Tibial artery (tissue), 4 donors: ENCODE results near the gene CNGB1.

Experiments
- DNase-seq, 2 donors: peaks; one replicate each; pipeline ENCODE4 v3.0.0-alpha.2; 2019
- H3K27ac ChIP-seq, 2 donors: fragments of 200-600 bp; sonication (generic) in 1 of 2; 1 replicate in 1 of 2; 2 replicates in 1 of 2; pipeline ENCODE4 v1.5.1; 2018 to 2019; ENCODE audit warnings: mild to moderate bottlenecking in 1 of 2
- H3K27me3 ChIP-seq, 2 donors: fragments of 200-600 bp; sonication (generic) in 1 of 2; one replicate each; pipeline versions ENCODE4 v1.5.1 to v1.6.0; 2016 to 2019
- H3K36me3 ChIP-seq, 3 donors: fragments of 200-600 bp; sonication (generic) in 2 of 3; one replicate each; pipeline ENCODE4 v1.5.1; 2016 to 2019; ENCODE audit warnings: mild to moderate bottlenecking in 2 of 3
- H3K4me1 ChIP-seq, 4 donors: fragments of 200-600 bp; sonication (generic) in 2 of 4; 1 replicate in 3 of 4; 2 replicates in 1 of 4; pipeline ENCODE4 v1.5.1; 2016 to 2019
- H3K4me3 ChIP-seq, 2 donors: fragments of 200-600 bp; sonication (generic) in 1 of 2; 1 replicate in 1 of 2; 2 replicates in 1 of 2; pipeline ENCODE4 v1.5.1; 2018 to 2019; ENCODE audit warnings: mild to moderate bottlenecking in 2 of 2
- H3K9me3 ChIP-seq, 3 donors: fragments of 200-600 bp; sonication (generic) in 1 of 3; one replicate each; pipeline ENCODE4 v1.5.1; 2016 to 2019
- intact Hi-C: fragments of 100-400 bp; cut with DNase I; formaldehyde crosslinking; loops from one replicate; pipeline ENCODE4 v1.15.0; 2023; ENCODE audit warnings: low total_unique reads
- TF ChIP-seq, protein P1 (sequence below), 2 experiments: fragments of 200-600 bp in 1 of 2; fragments of 450-650 bp in 1 of 2; IDR thresholded peaks; one replicate each; pipeline ENCODE4 v1.5.1; 2017 to 2019; ENCODE audit warnings: antibody characterized with exemption in 2 of 2, mild to moderate bottlenecking in 1 of 2, moderate library complexity in 1 of 2

Gene CNGB1

DNA sequence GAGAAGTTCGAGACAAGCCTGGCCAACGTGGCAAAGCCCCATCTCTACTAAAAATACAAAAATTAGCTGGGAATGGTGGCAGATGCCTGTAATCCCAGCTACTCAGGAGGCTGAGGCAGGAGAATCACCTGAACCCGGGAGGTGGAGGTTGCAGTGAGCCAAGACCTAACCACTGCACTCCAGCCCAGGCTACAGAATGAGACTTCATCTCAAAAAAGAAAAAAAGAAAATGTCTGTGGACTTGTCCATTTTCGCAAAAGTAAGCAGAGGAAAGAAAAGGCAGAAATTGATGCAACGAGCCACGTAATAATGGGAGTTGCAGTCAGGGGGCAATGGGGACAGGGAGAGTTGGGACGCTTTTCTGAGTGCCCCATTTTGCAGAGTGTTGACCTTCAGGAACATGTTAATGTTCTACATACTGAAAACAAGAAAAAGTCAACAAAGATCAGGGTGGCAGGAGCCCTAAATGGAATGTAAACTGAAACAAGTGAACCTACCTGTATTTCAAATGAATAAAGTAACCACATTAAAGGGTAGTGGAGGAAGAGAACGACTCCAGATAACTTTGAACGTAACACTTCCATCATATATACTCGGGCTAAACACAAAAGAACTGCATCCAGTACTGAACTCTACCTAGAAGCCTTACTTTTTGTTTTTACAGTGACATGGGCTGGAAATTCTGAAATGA is 76.4 kb downstream of the CNGB1 start:
- no peaks in the 10 kb centered on the region for H3K36me3 ChIP-seq
- no peaks in the 10 kb centered on the region for H3K4me1 ChIP-seq
- intact Hi-C loops: no loop called here
- no peaks in the 10 kb centered on the region for H3K9me3 ChIP-seq
- DNase-seq: no peak
- H3K27me3 ChIP-seq: peaks cover 0 to 23% of the 10 kb centered on the region in 2 donors
- TF ChIP-seq, protein P1, sequence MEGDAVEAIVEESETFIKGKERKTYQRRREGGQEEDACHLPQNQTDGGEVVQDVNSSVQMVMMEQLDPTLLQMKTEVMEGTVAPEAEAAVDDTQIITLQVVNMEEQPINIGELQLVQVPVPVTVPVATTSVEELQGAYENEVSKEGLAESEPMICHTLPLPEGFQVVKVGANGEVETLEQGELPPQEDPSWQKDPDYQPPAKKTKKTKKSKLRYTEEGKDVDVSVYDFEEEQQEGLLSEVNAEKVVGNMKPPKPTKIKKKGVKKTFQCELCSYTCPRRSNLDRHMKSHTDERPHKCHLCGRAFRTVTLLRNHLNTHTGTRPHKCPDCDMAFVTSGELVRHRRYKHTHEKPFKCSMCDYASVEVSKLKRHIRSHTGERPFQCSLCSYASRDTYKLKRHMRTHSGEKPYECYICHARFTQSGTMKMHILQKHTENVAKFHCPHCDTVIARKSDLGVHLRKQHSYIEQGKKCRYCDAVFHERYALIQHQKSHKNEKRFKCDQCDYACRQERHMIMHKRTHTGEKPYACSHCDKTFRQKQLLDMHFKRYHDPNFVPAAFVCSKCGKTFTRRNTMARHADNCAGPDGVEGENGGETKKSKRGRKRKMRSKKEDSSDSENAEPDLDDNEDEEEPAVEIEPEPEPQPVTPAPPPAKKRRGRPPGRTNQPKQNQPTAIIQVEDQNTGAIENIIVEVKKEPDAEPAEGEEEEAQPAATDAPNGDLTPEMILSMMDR (IDR thresholded peaks at IDR 0.05): no peak
- no peak overlapping the region for H3K4me3 ChIP-seq
- no peak overlapping the region for H3K27ac ChIP-seq

- intact Hi-C loops: no loop called here
- Histone ChIP-seq H3K27ac (no peak overlapping the region), H3K4me3 (no peak overlapping the region), H3K9me3 (no peaks in the 10 kb centered on the region), H3K4me1 (no peaks in the 10 kb centered on the region), H3K36me3 (no peaks in the 10 kb centered on the region), H3K27me3 (peaks cover 0 to 28% of the 10 kb centered on the region in 2 donors)
- TF ChIP-seq, protein P1 (IDR thresholded peaks at IDR 0.05): no peak
- DNase-seq: no peak
Observed at GRCh38 chr16:57893559-57894389, 77.2 kb downstream of the CNGB1 start.

- Histone ChIP-seq H3K36me3 (no peaks in the 10 kb centered on the region), H3K9me3 (no peaks in the 10 kb centered on the region), H3K27me3 (peaks cover 0 to 28% of the 10 kb centered on the region in 2 donors), H3K27ac (no peak overlapping the region), H3K4me1 (no peaks in the 10 kb centered on the region), H3K4me3 (no peak overlapping the region)
- TF ChIP-seq, protein P1 (IDR thresholded peaks at IDR 0.05): no peak
- intact Hi-C loops: no loop called here
- DNase-seq: no peak
Observed at GRCh38 chr16:57893217-57893558, 77.7 kb downstream of the CNGB1 start.

GRCh38 chr16:57892447-57893096 is 78.4 kb downstream of the CNGB1 start:
- intact Hi-C loops: no loop called here
- Histone ChIP-seq H3K36me3 (no peaks in the 10 kb centered on the region), H3K27ac (no peak overlapping the region), H3K4me3 (no peak overlapping the region), H3K4me1 (no peaks in the 10 kb centered on the region), H3K9me3 (no peaks in the 10 kb centered on the region), H3K27me3 (peaks cover 0 to 32% of the 10 kb centered on the region in 2 donors)
- TF ChIP-seq, protein P1 (IDR thresholded peaks at IDR 0.05): no peak
- no peak for DNase-seq

GRCh38 chr16:57892041-57892440 is 78.9 kb downstream of the CNGB1 start:
- Histone ChIP-seq H3K4me3 (no peak overlapping the region), H3K4me1 (no peaks in the 10 kb centered on the region)
- intact Hi-C loops: no loop called here

More at GRCh38 chr16:57892041-57892440, 78.9 kb downstream of the CNGB1 start:
- no peaks in the 10 kb centered on the region for H3K36me3 ChIP-seq
- peaks cover 0 to 33% of the 10 kb centered on the region in 2 donors for H3K27me3 ChIP-seq
- H3K9me3 ChIP-seq: no peaks in the 10 kb centered on the region
- no peak overlapping the region for H3K27ac ChIP-seq
- TF ChIP-seq, protein P1 (IDR thresholded peaks at IDR 0.05): no peak
- no peak for DNase-seq
